ENCODE measurements around the gene ITGA11. TPM values are rescaled to one million over a fixed set of nuclear protein-coding genes. Genes with fewer than 3 reads are reported as not detected.

ITGA11 gene
- total RNA-seq, 1 donor from 2014 or later = 0.51 TPM

DNA sequence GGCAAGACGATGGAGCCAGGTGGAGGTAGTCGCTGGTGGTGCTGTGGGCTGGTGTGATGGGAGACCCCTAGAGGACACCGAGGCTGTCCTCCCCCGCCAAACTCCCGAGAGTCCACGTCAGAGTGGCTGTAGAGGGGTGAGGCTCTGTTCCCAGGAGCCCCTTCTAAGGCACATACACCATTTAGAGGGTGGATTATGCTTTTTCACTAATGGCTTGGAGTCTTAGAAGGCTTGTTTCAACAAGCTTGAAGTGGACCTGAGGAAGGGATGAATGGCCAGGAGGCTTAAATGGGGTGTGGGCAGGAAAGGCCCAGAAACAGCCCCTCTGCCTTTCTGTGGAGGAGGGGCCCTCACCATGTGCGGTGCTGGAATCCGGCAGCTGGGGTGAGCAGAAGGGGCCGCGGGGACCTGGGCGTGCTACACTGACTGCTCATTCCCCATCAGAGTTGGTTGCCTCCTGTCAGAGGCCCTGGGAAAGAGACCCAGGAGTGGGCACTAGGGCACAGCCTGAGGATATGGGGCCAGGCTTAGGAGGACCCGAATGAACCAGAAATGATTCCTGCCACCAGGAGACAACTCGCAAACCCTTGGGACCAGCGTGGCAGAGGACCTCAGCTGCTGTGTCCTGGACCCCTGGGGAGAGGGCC, 88.3 kb downstream of the ITGA11 start:
- TF ChIP-seq, protein P1, sequence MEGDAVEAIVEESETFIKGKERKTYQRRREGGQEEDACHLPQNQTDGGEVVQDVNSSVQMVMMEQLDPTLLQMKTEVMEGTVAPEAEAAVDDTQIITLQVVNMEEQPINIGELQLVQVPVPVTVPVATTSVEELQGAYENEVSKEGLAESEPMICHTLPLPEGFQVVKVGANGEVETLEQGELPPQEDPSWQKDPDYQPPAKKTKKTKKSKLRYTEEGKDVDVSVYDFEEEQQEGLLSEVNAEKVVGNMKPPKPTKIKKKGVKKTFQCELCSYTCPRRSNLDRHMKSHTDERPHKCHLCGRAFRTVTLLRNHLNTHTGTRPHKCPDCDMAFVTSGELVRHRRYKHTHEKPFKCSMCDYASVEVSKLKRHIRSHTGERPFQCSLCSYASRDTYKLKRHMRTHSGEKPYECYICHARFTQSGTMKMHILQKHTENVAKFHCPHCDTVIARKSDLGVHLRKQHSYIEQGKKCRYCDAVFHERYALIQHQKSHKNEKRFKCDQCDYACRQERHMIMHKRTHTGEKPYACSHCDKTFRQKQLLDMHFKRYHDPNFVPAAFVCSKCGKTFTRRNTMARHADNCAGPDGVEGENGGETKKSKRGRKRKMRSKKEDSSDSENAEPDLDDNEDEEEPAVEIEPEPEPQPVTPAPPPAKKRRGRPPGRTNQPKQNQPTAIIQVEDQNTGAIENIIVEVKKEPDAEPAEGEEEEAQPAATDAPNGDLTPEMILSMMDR (conservative IDR thresholded peaks at IDR 0.05) = no peak
- Mint-ChIP-seq H3K27ac (ENCODE audit: unreplicated experiment) (no peak overlapping the region), H3K27me3 (ENCODE audit: low read depth) (no peaks in the 10 kb centered on the region), H3K4me3 (no peak overlapping the region), H3K36me3 (ENCODE audit: low read depth) (no peaks in the 10 kb centered on the region), H3K9me3 (no peaks in the 10 kb centered on the region), H3K4me1 (peaks cover 13% of the 10 kb centered on the region)
- DNase-seq (ENCODE audit: low read depth, low spot score) = no peak

DNA sequence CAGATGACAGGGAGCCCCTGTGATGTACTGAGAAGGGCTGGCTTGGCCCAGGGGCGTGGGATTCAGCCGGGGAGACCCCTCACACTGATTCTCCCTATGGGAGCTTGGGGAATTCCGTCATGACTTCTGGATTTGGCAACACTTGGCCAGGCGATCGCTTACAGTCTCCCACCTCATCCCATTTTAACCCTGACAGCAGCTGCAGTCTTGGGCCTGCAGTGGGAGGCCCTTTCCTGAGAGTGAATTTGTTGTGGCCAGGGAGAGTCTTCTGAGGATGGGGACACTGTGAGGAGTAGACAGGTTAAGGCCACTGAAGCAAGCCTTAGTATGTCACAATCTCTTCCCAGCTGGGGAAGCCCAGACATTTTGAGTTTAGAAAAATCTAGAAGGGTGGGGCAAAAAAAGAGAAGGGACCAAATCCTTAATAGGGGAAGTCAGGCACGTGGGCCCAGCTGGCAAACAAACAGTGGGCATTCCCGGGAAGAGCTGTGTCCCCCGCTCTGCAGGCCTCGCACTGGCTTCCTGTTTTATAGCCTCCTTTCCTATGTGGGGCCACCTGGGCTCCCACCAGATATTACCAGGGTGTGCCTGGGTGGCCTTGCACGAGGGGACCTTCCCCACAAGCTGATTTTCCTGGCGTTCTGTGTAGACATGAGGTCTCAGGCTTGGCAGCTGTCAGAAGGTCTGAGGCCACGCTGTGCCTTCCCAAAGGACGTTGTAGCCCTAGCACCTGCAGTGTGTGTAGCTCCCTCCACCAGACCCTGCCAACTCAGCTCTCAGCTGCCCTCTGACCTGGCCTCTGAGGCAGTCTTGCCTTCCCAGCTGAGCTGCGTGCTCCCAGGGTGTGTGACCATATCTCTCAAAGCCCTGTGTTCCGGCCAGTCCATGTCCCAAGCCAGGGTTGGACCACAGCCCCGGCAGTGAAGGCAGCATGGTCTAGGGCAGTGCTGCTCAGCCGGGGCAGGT, 89.9 kb downstream of the ITGA11 start:
- TF ChIP-seq, protein P1 (conservative IDR thresholded peaks at IDR 0.05) = no peak
- no peak for DNase-seq (ENCODE audit: low read depth, low spot score)
- no peaks in the 10 kb centered on the region for H3K9me3 Mint-ChIP-seq
- no peak overlapping the region for H3K4me3 Mint-ChIP-seq
- peaks cover 13% of the 10 kb centered on the region for H3K4me1 Mint-ChIP-seq
- H3K36me3 Mint-ChIP-seq (ENCODE audit: low read depth) = no peaks in the 10 kb centered on the region
- no peaks in the 10 kb centered on the region for H3K27me3 Mint-ChIP-seq (ENCODE audit: low read depth)
- peak overlapping the region; percentile 36 for H3K27ac Mint-ChIP-seq (ENCODE audit: unreplicated experiment)

DNA sequence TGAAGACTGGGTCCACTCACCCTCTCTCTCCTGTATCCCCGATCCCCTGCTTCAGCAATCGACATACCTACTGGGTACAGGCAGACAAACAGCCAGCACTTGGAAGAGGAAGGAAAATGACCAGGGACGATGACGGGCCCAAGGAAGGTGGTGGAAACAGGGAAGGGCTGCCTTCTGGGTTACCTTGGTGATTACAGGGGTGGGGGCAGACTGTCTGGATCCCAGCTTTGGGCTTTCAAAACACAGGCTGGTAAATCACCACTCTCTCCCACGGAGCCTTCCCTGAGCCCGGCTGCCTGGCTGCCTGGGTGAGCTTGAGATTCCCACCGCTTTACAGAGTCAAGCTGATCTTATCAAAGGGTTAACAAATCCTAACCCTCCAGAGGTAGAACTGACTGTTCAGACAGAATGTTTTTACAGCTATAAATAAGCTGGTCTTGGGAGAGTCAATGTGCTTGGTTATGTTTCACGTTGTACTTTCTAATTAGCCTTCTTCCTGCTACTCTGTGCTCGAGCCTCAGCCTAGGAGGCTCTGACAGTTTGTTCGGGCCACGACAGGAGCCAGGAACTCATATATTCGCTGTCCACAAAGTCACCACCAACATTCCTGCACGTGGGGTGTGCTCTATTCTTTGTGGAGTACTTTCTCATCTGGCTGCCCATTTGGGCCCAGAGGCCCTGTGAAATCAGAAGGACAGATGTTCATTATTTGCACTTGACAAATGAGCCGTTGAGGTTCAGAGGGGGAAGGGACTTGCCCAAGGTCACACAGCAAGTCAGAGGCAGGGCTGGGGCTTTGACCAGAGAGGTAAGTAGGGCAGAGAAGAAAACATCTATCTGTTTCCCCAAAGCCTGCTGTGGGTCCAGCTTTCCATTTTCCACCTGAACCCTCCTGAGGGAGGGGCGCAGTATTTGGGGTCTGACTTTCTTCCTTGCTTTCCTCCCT, 91.0 kb downstream of the ITGA11 start:
- no peak overlapping the region for H3K27ac Mint-ChIP-seq (ENCODE audit: unreplicated experiment)
- TF ChIP-seq, protein P1 (conservative IDR thresholded peaks at IDR 0.05) = no peak

DNA sequence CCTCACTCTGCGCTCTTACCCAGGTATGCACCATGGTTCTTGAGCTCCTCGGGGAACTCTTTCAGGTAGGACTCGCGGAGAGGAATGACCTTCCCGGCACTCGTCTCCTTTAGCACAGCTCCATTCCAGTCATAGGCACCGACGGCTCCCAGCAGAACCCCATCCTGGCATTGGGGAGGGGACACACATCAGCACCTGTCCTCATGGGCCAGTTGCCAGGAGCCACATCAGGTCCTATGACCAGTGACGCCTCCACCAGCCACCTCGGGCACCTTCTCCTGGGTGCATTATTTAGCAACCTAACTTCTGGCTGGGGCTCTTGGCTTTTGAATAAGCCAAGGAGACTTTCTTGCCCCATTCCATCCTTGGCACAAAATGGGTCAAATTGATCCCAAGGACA, 92.5 kb downstream of the ITGA11 start:
- Mint-ChIP-seq H3K27ac (ENCODE audit: unreplicated experiment) (no peak overlapping the region), H3K4me3 (no peak overlapping the region), H3K4me1 (peaks cover 6% of the 10 kb centered on the region), H3K9me3 (no peaks in the 10 kb centered on the region), H3K36me3 (ENCODE audit: low read depth) (no peaks in the 10 kb centered on the region), H3K27me3 (ENCODE audit: low read depth) (no peaks in the 10 kb centered on the region)
- DNase-seq (ENCODE audit: low read depth, low spot score) = no peak
- TF ChIP-seq, protein P1 (conservative IDR thresholded peaks at IDR 0.05) = no peak

More for the DNA sequence above, 91.0 kb downstream of the ITGA11 start:
- Mint-ChIP-seq H3K9me3 (no peaks in the 10 kb centered on the region), H3K36me3 (ENCODE audit: low read depth) (no peaks in the 10 kb centered on the region), H3K4me1 (peaks cover 8% of the 10 kb centered on the region), H3K27me3 (ENCODE audit: low read depth) (no peaks in the 10 kb centered on the region), H3K4me3 (no peak overlapping the region)
- no peak for DNase-seq (ENCODE audit: low read depth, low spot score)

DNA sequence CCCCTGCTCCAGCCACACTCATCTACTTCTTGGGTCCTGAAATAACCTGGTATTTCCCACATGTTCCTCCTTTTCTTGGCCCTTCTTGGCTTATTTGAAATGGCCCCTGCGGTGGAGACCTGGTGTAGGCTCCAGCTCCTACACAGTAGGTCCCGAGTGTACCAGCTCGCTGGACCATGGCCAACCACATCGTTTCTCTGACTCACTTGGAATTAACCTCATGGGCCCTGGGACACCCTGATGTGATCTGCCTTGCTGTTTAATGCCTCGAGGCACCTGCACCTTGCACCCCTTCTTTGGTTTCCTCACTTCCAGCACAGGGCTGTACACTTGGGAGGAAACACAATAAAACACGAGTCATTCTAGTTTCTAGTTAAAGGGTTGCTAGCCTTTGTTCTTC, 94.1 kb downstream of the ITGA11 start:
- no peak for DNase-seq (ENCODE audit: low read depth, low spot score)
- TF ChIP-seq, protein P1 (conservative IDR thresholded peaks at IDR 0.05) = no peak
- no peaks in the 10 kb centered on the region for H3K9me3 Mint-ChIP-seq
- no peak overlapping the region for H3K27ac Mint-ChIP-seq (ENCODE audit: unreplicated experiment)
- H3K4me1 Mint-ChIP-seq = peaks cover 13% of the 10 kb centered on the region
- H3K4me3 Mint-ChIP-seq = no peak overlapping the region
- H3K36me3 Mint-ChIP-seq (ENCODE audit: low read depth) = no peaks in the 10 kb centered on the region
- H3K27me3 Mint-ChIP-seq (ENCODE audit: low read depth) = no peaks in the 10 kb centered on the region
